Upper lobe of left lung (tissue), 4 donors: ENCODE data around the gene BABAM2.

Experiments used
- EP300 ChIP-seq, 4 donors: sonication (generic); formaldehyde crosslinking; IDR thresholded peaks; one replicate each; pipeline ENCODE4 v1.5.1; 2017; ENCODE audit warnings: antibody characterized with exemption in 4 of 4, control low read depth in 2 of 4
- POLR2A ChIP-seq, 4 donors: fragments of 450-650 bp; IDR thresholded peaks; one replicate each; pipeline ENCODE4 v1.5.1; 2016 to 2017; ENCODE audit warnings: antibody characterized with exemption in 4 of 4, mild to moderate bottlenecking in 2 of 4
- TF ChIP-seq, protein P1 (sequence below), 6 experiments: fragments of 450-650 bp in 4 of 6; fragments of 200-600 bp in 2 of 6; sonication (generic) in 2 of 6; IDR thresholded peaks; one replicate each; pipeline ENCODE4 v1.5.1; 2016 to 2019; ENCODE audit warnings: antibody characterized with exemption in 6 of 6

DNA sequence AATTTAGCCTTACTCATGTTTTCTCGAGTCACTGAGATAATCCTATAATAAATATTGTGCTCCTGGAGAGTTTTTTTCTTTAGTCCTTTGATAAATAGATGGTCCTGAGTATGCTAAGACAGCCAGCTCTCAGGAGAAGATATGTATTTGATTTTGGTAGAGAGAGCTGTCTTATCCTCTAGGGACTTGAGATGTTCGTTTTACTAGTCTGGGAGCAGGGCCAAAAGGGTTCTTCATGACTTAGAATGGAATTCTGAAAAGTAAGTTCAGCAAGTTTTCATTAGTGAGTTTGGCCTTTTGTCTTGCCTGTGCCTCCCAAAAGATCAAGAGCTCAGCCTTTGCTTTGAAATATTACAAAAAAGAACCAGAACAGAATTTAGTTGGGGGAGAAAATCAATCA is 246.7 kb downstream of the BABAM2 start:
- TF ChIP-seq, protein P1, sequence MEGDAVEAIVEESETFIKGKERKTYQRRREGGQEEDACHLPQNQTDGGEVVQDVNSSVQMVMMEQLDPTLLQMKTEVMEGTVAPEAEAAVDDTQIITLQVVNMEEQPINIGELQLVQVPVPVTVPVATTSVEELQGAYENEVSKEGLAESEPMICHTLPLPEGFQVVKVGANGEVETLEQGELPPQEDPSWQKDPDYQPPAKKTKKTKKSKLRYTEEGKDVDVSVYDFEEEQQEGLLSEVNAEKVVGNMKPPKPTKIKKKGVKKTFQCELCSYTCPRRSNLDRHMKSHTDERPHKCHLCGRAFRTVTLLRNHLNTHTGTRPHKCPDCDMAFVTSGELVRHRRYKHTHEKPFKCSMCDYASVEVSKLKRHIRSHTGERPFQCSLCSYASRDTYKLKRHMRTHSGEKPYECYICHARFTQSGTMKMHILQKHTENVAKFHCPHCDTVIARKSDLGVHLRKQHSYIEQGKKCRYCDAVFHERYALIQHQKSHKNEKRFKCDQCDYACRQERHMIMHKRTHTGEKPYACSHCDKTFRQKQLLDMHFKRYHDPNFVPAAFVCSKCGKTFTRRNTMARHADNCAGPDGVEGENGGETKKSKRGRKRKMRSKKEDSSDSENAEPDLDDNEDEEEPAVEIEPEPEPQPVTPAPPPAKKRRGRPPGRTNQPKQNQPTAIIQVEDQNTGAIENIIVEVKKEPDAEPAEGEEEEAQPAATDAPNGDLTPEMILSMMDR (IDR thresholded peaks at IDR 0.05), result no peak
- TF ChIP-seq POLR2A (IDR thresholded peaks at IDR 0.05) (no peak), EP300 (IDR thresholded peaks at IDR 0.05) (no peak)
